ENCODE measurements around the gene FOXN3.

FOXN3 gene

DNA sequence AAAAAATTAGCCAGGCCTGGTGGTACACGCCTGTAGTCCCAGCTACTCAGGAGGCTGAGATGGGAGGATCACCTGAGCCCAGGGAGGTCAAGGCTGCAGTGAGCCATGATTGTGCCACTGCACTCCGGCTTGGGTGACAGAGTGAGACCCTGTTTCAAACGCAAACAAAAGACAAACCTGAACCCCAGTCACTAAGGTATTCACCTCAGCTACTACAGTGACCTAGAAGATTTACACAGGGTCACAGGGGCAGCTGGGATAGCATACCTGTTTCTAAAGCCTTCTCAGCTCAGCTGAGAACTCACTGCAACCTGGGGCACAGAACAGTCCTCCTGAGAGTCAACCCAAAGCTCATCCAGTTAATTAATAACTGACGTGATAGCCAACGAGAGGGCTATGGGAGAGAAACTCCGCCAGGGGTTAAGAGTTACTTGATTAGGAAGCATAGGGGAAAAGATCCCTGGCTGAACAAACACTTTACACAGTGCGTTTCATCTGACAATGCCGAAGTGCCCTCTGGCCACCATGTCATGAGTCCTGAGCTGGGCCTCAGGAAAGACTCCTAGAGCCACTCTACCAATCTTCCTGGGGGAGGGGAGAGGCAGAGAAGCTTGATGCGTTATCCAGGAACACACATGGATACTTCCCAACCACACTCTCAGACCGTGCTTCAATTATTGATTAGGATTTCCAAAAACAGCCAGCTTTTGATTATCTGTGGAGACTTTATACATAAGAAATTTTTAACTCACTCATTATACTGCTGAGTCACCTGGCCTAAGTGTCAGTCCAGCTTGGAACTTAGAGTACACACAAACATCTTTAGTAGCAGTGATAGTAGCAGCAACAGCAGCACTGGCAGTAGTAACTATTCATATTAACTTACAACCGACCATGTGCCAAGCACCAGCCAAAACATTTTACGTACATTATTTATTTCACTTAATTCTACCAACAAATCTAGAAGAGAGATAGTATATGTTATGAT lies 48.2 kb downstream of the FOXN3 start:
- H3K4me3 ChIP-seq (ENCODE audit: low read depth in 1 of 2, low read length in 2 of 2): no peak overlapping the region
- no peaks in the 10 kb centered on the region for H3K9me3 ChIP-seq (ENCODE audit: control insufficient read depth in 1 of 2, low read length in 2 of 2)
- no peak overlapping the region for H3K27ac ChIP-seq (ENCODE audit: low read length)
- no peaks in the 10 kb centered on the region for H3K36me3 ChIP-seq (ENCODE audit: control insufficient read depth in 1 of 2, insufficient read depth in 2 of 2, low read length in 2 of 2)
- no peaks in the 10 kb centered on the region for H3K27me3 ChIP-seq (ENCODE audit: low read depth, low read length)
- peaks cover 18 to 36% of the 10 kb centered on the region in 2 donors for H3K4me1 ChIP-seq (ENCODE audit: control insufficient read depth in 1 of 2, insufficient read depth in 2 of 2, low read length in 2 of 2)

DNA sequence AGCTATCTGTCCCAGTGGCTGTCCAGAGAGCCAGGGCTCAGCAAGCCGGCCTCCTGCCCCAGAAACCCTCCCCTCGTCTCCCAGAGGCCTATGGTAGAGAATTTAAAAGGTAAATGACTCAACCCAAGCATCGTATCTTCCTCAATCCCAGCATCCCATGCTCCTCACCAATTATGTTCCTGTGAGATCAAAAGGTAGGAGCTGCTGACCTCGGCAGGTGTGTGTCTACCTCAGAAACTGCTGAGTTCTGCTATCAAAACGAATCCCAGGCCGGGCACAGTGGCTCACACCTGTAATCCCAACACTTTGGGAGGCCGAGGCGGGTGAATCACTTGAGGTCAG lies 49.3 kb downstream of the FOXN3 start:
- Histone ChIP-seq H3K36me3 (ENCODE audit: control insufficient read depth in 1 of 2, insufficient read depth in 2 of 2, low read length in 2 of 2) (no peaks in the 10 kb centered on the region), H3K4me1 (ENCODE audit: control insufficient read depth in 1 of 2, insufficient read depth in 2 of 2, low read length in 2 of 2) (peaks cover 18 to 45% of the 10 kb centered on the region in 2 donors), H3K4me3 (ENCODE audit: low read depth in 1 of 2, low read length in 2 of 2) (no peak overlapping the region), H3K9me3 (ENCODE audit: control insufficient read depth in 1 of 2, low read length in 2 of 2) (no peaks in the 10 kb centered on the region), H3K27me3 (ENCODE audit: low read depth, low read length) (no peaks in the 10 kb centered on the region), H3K27ac (ENCODE audit: low read length) (no peak overlapping the region)

DNA sequence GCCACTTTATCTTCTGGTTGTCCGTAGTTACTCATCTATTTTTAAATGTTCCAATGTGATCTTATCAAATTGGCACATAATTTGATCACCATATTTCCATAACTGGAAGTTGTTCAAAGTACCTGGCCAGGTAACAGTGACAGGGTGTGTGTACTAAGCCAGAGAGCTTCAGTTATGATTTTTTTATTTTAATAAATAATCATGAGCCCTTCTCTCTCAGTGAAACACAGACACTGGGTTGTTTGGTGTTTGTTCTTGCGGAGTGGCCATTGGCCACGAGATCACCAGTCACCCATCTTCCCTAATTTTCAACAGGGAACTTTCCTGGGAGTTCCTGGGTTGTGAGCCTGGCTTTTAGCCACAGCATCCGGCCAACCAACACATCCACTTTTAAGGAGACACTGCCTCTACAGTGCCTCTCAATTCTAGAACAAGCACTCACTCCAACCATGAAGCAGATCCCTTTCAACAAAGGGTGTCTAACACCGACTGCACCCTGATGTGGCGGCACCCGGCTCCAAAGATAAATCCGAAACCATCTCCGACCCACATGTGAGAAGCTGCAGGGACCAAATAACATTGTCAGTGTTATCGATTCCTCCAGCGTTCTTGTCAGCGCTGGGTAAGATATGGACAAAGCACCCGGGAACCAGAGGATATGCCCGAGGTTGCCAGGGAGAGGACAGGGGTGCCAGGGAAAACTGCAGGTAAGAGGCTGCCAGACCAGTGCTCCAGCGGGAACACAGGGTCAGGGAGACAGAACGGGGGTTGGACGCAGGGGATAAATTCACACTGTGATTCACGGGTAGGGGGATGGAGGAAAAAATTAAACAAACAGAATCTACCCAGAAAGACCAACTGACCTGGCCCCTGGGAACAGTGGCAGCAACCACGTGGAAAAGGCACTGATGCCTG lies 49.9 kb downstream of the FOXN3 start:
- no peaks in the 10 kb centered on the region for H3K27me3 ChIP-seq (ENCODE audit: low read depth, low read length)
- H3K9me3 ChIP-seq (ENCODE audit: control insufficient read depth in 1 of 2, low read length in 2 of 2): no peaks in the 10 kb centered on the region
- H3K36me3 ChIP-seq (ENCODE audit: control insufficient read depth in 1 of 2, insufficient read depth in 2 of 2, low read length in 2 of 2): no peaks in the 10 kb centered on the region
- H3K4me3 ChIP-seq (ENCODE audit: low read depth in 1 of 2, low read length in 2 of 2): peak overlapping the region in 1 of 2 donors; percentile 23
- H3K27ac ChIP-seq (ENCODE audit: low read length): peak overlapping the region; percentile 56
- H3K4me1 ChIP-seq (ENCODE audit: control insufficient read depth in 1 of 2, insufficient read depth in 2 of 2, low read length in 2 of 2): peaks cover 18 to 45% of the 10 kb centered on the region in 2 donors

- Histone ChIP-seq H3K4me3 (ENCODE audit: low read depth in 1 of 2, low read length in 2 of 2) (peak overlapping the region in 1 of 2 donors; percentile 17), H3K27ac (ENCODE audit: low read length) (peak overlapping the region; percentile 52), H3K4me1 (ENCODE audit: control insufficient read depth in 1 of 2, insufficient read depth in 2 of 2, low read length in 2 of 2) (peaks cover 18 to 38% of the 10 kb centered on the region in 2 donors), H3K36me3 (ENCODE audit: control insufficient read depth in 1 of 2, insufficient read depth in 2 of 2, low read length in 2 of 2) (no peaks in the 10 kb centered on the region), H3K9me3 (ENCODE audit: control insufficient read depth in 1 of 2, low read length in 2 of 2) (no peaks in the 10 kb centered on the region), H3K27me3 (ENCODE audit: low read depth, low read length) (no peaks in the 10 kb centered on the region)
Observed at GRCh38 chr14:89365061-89365801, 51.8 kb downstream of the FOXN3 start.

GRCh38 chr14:89364316-89364715 lies 52.7 kb downstream of the FOXN3 start:
- Histone ChIP-seq H3K9me3 (ENCODE audit: control insufficient read depth in 1 of 2, low read length in 2 of 2) (no peaks in the 10 kb centered on the region), H3K27me3 (ENCODE audit: low read depth, low read length) (no peaks in the 10 kb centered on the region), H3K4me1 (ENCODE audit: control insufficient read depth in 1 of 2, insufficient read depth in 2 of 2, low read length in 2 of 2) (peaks cover 18 to 42% of the 10 kb centered on the region in 2 donors), H3K36me3 (ENCODE audit: control insufficient read depth in 1 of 2, insufficient read depth in 2 of 2, low read length in 2 of 2) (no peaks in the 10 kb centered on the region), H3K27ac (ENCODE audit: low read length) (no peak overlapping the region), H3K4me3 (ENCODE audit: low read depth in 1 of 2, low read length in 2 of 2) (peak overlapping the region in 1 of 2 donors; percentile 17)

DNA sequence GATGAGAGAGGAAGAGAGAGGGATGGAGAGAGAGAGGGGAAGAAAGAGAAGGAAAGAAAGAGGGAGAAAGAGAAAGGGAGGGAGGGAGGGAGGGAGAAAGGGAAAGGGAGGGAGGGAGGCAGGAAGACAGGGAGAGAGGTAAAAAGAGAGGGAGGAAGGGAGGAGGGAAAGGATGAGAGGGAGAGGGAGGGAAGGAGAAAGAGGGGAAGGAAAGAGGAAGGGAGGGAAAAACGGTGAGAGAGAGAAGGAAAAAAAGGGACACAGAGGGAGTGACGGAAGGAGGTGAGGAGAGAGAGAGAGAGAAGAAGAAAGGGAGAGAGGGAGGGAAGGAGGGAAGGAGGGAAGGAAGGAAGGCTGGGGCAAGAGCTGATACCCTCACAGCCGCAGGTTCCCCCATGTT lies 56.8 kb downstream of the FOXN3 start:
- H3K36me3 ChIP-seq (ENCODE audit: control insufficient read depth in 1 of 2, insufficient read depth in 2 of 2, low read length in 2 of 2): no peaks in the 10 kb centered on the region
- no peaks in the 10 kb centered on the region for H3K9me3 ChIP-seq (ENCODE audit: control insufficient read depth in 1 of 2, low read length in 2 of 2)
- H3K27ac ChIP-seq (ENCODE audit: low read length): no peak overlapping the region
- no peaks in the 10 kb centered on the region for H3K27me3 ChIP-seq (ENCODE audit: low read depth, low read length)
- H3K4me3 ChIP-seq (ENCODE audit: low read depth in 1 of 2, low read length in 2 of 2): no peak overlapping the region
- peaks cover 13 to 22% of the 10 kb centered on the region in 2 donors for H3K4me1 ChIP-seq (ENCODE audit: control insufficient read depth in 1 of 2, insufficient read depth in 2 of 2, low read length in 2 of 2)

GRCh38 chr14:89359477-89360222 lies 57.4 kb downstream of the FOXN3 start:
- Histone ChIP-seq H3K4me3 (ENCODE audit: low read depth in 1 of 2, low read length in 2 of 2) (no peak overlapping the region), H3K27me3 (ENCODE audit: low read depth, low read length) (no peaks in the 10 kb centered on the region), H3K27ac (ENCODE audit: low read length) (no peak overlapping the region), H3K9me3 (ENCODE audit: control insufficient read depth in 1 of 2, low read length in 2 of 2) (no peaks in the 10 kb centered on the region), H3K36me3 (ENCODE audit: control insufficient read depth in 1 of 2, insufficient read depth in 2 of 2, low read length in 2 of 2) (no peaks in the 10 kb centered on the region), H3K4me1 (ENCODE audit: control insufficient read depth in 1 of 2, insufficient read depth in 2 of 2, low read length in 2 of 2) (peaks cover 7 to 21% of the 10 kb centered on the region in 2 donors)

DNA sequence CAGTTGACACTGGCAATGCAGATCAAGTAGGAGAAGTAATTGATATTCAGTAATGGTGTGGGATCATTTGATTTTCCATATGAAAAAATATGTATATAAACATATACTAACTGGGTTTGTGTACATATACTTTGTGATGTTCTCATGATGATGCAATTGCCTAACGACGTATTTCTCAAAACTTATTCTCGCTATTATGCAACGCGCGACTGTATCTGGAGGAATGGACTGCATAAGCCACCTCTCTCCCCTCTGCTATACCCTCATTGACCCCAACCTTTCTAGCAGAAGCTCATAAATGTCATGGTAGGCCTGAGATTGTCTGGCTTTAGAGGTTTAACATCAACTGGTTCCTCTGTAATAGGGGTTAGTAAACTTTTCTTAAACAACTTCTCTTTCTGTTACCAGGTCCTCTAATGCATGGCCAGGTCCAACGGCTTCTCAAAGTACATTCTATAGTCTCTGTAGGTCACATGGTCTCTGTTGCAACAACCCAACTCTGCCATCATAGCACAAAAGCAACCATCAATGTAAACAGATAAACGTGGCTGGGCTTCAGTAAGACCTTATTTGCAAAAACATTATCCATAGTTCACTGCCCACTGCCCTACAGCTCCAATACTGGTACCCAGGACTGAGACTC lies 59.3 kb downstream of the FOXN3 start:
- Histone ChIP-seq H3K36me3 (ENCODE audit: control insufficient read depth in 1 of 2, insufficient read depth in 2 of 2, low read length in 2 of 2) (no peaks in the 10 kb centered on the region), H3K9me3 (ENCODE audit: control insufficient read depth in 1 of 2, low read length in 2 of 2) (no peaks in the 10 kb centered on the region), H3K4me3 (ENCODE audit: low read depth in 1 of 2, low read length in 2 of 2) (no peak overlapping the region), H3K4me1 (ENCODE audit: control insufficient read depth in 1 of 2, insufficient read depth in 2 of 2, low read length in 2 of 2) (peaks cover 0 to 10% of the 10 kb centered on the region in 2 donors), H3K27ac (ENCODE audit: low read length) (no peak overlapping the region), H3K27me3 (ENCODE audit: low read depth, low read length) (no peaks in the 10 kb centered on the region)

DNA sequence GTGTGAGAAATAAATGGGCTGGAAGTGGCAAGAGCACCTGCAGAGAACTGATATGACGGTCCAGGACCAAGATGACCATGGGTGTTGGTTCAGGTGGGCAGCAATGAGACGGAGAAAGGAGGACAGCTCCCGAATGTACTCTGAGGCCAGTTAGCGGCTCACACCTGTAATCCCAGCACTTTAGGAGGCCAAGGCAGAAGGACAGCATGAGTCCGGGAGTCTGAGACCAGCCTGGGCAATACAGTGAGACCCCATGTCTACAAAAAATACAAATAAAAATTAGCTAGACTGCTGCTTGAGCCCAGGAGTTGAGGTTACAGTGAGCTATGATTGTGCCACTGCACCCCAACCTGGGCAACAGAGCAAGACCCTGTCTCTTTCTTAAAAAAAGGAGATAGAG lies 60.1 kb downstream of the FOXN3 start:
- Histone ChIP-seq H3K9me3 (ENCODE audit: control insufficient read depth in 1 of 2, low read length in 2 of 2) (no peaks in the 10 kb centered on the region), H3K27ac (ENCODE audit: low read length) (no peak overlapping the region), H3K27me3 (ENCODE audit: low read depth, low read length) (no peaks in the 10 kb centered on the region), H3K4me1 (ENCODE audit: control insufficient read depth in 1 of 2, insufficient read depth in 2 of 2, low read length in 2 of 2) (peaks cover 3 to 19% of the 10 kb centered on the region in 2 donors), H3K4me3 (ENCODE audit: low read depth in 1 of 2, low read length in 2 of 2) (no peak overlapping the region), H3K36me3 (ENCODE audit: control insufficient read depth in 1 of 2, insufficient read depth in 2 of 2, low read length in 2 of 2) (no peaks in the 10 kb centered on the region)

GRCh38 chr14:89356496-89356895 lies 60.5 kb downstream of the FOXN3 start:
- H3K4me1 ChIP-seq (ENCODE audit: control insufficient read depth in 1 of 2, insufficient read depth in 2 of 2, low read length in 2 of 2): peaks cover 7 to 23% of the 10 kb centered on the region in 2 donors
- no peaks in the 10 kb centered on the region for H3K36me3 ChIP-seq (ENCODE audit: control insufficient read depth in 1 of 2, insufficient read depth in 2 of 2, low read length in 2 of 2)
- no peaks in the 10 kb centered on the region for H3K27me3 ChIP-seq (ENCODE audit: low read depth, low read length)
- no peaks in the 10 kb centered on the region for H3K9me3 ChIP-seq (ENCODE audit: control insufficient read depth in 1 of 2, low read length in 2 of 2)
- H3K27ac ChIP-seq (ENCODE audit: low read length): no peak overlapping the region
- H3K4me3 ChIP-seq (ENCODE audit: low read depth in 1 of 2, low read length in 2 of 2): no peak overlapping the region
